Measurements from ENCODE around the gene RNF223.
A peak's percentile ranks its signal among the peaks of the same experiment; 100 is the strongest.
"Not testable (repeated sequence)": the region's sequence is repeated elsewhere in the genome, so short reads cannot be mapped to it uniquely, and the experiment has no call there.

Gene RNF223

DNA sequence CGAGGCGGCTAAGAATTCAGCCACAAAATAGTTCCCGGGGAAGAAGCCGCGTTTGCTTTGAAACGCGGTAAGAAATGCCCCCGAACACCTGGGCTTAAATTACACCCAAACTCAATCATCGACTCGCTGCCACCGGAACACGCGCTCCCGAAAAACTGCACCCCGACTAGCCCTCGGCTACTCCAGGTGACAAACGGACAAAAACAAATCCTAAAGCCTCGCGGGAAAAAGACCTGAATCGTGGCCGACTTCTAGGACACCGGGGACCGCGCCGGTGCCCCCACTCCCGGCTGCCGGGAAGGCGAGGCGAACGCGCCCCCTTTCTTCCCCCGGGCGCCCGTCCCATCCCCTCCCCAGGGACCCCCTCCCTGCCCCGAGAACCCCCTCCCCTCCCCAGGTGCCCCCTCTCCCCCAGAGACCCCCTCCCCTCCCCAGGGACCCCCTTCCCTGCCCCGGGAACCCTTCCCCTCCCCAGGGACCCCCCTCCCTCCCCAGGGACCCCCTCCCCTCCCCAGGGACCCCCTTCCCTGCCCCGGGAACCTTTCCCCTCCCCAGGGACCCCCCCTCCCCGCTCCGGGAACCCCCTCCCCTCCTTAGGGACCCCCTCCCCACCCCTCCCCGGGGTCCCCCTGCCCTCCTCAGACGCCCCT lies 41.2 kb upstream of the RNF223 start:
- H3K27ac ChIP-seq, result peak overlapping the region; percentile 59; the same call in 1 of the 2 replicates
- TF ChIP-seq, protein P1, sequence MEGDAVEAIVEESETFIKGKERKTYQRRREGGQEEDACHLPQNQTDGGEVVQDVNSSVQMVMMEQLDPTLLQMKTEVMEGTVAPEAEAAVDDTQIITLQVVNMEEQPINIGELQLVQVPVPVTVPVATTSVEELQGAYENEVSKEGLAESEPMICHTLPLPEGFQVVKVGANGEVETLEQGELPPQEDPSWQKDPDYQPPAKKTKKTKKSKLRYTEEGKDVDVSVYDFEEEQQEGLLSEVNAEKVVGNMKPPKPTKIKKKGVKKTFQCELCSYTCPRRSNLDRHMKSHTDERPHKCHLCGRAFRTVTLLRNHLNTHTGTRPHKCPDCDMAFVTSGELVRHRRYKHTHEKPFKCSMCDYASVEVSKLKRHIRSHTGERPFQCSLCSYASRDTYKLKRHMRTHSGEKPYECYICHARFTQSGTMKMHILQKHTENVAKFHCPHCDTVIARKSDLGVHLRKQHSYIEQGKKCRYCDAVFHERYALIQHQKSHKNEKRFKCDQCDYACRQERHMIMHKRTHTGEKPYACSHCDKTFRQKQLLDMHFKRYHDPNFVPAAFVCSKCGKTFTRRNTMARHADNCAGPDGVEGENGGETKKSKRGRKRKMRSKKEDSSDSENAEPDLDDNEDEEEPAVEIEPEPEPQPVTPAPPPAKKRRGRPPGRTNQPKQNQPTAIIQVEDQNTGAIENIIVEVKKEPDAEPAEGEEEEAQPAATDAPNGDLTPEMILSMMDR (conservative IDR thresholded peaks at IDR 0.05), result no peak

DNA sequence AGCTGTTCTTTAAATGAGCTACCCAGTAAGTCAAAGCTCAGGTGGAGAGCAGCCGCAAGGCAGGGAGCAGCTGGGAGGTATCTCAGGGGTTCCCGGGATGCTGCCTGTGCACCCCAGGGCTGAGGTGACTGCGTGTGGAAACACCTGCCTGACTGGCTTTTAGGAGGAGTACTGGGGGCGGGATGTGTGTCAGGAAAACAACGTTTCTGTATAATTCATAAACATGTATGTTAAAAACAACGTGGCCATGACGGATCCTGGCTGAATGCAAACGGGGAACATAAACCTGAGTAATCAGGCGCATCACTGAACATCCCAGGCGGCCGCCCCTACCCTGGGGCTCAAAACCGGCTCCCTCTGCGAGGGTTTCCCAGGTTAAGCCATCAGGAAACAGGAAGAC lies 40.3 kb upstream of the RNF223 start:
- no peak overlapping the region for H3K27ac ChIP-seq
- TF ChIP-seq, protein P1 (conservative IDR thresholded peaks at IDR 0.05), result no peak

DNA sequence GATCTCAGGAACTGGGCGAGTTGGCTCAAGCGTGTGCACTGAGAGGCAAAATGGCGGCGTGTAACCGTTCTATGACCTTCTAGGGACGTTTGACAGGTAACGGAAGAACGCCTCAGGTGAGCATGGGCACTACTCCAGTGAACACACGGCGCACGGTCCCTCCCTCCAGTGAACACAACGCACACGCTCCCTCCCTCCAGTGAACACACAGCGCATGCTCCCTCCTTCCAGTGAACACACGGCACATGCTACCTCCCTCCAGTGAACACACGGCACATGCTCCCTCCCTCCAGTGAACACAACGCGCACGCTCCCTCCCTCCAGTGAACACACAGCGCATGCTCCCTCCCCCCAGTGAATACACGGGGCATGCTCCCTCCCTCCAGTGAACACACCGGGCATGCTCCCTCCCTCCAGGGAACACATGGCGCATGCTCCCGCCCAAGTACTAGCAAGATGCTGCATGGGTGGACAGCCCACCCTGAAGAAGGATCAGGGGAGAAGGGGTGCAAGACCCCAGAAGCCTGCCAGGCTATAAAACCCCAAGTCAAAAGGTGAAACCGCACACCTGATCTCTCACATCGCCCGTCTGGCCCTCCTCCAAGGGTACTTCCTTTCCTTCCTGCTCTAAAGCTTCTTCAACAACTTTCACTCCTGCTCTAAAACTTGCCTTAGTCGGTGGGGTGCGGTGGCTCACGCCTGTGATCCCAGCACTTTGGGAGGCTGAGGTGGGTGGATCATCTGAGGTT lies 38.3 kb upstream of the RNF223 start:
- no peak overlapping the region for H3K27ac ChIP-seq
- TF ChIP-seq, protein P1 (conservative IDR thresholded peaks at IDR 0.05), result no peak

DNA sequence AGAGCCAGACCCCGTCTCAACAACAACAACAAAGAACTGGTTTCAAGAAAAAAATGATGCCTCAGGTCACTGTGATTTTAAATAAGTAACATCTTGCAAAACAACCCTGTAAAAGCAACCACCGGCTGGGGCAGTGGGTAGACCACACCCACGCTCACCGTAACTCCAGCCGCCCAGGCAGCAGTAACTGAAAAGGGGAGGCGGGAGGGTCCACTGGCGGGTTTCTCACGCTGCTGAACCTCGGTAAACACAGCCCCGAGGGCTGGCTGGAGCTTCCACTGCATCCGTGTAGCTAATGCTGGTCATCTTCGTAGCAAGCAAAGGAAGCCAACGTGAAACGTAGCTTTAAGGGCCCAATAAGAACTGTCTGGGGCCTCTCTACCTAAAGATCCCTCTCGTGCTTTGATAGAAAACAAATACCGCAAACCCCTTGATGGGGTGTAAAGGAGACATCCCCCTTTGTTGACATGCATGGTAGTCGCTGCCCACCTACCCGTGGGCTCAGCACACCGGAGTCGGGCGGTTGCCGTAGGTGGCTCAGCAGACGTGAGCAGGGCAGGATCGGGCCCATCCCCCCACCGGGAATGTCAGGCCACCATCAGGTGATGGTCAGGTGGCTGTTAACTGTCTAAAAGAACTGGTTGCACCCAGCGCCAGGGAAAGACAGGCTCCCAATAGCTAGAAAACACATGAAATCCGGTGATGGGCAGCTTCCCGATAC lies 37.6 kb upstream of the RNF223 start:
- TF ChIP-seq, protein P1 (conservative IDR thresholded peaks at IDR 0.05), result no peak
- no peak overlapping the region for H3K27ac ChIP-seq

DNA sequence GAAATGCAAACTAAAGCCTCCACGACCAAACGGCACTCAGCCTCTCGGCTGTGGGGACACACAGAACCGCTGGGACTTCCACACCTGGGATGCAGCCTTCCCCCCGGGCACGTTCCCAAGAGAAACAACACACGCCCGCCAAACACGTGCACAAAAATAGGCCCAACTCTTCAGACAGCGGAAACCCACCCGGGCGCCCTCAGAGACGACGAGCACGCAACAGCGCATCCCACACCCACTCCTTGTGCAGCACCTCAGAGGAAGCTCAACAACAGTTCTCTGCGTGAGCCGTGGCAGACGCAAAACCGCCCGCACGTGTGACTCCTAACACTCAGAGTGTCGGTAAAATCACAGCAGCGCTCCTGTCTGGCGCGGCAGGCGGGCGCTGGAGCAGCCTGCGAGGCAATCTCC lies 36.5 kb upstream of the RNF223 start:
- TF ChIP-seq, protein P1 (conservative IDR thresholded peaks at IDR 0.05), result no peak
- no peak overlapping the region for H3K27ac ChIP-seq

DNA sequence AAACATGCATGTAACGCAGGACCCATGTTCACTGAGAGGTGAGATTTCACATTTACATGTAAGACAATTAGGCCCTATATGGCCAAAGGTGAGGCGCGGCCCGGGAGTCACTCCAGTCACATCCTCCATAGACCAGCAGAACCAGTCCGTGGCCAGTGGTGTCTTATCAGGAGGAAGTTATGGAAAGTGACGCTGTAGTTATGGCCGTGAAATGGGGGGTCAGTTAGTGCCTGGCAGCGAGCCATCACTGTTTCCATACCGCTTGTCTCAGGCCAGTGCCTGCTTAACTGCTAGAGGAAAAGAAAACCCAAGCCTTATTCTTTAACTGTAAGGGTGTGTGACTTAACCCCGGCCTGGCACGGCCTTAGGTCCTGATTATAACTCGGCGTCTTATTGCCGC lies 35.6 kb upstream of the RNF223 start:
- TF ChIP-seq, protein P1 (conservative IDR thresholded peaks at IDR 0.05), result no peak
- H3K27ac ChIP-seq, result peak overlapping the region; percentile 14; the same call in 1 of the 2 replicates

DNA sequence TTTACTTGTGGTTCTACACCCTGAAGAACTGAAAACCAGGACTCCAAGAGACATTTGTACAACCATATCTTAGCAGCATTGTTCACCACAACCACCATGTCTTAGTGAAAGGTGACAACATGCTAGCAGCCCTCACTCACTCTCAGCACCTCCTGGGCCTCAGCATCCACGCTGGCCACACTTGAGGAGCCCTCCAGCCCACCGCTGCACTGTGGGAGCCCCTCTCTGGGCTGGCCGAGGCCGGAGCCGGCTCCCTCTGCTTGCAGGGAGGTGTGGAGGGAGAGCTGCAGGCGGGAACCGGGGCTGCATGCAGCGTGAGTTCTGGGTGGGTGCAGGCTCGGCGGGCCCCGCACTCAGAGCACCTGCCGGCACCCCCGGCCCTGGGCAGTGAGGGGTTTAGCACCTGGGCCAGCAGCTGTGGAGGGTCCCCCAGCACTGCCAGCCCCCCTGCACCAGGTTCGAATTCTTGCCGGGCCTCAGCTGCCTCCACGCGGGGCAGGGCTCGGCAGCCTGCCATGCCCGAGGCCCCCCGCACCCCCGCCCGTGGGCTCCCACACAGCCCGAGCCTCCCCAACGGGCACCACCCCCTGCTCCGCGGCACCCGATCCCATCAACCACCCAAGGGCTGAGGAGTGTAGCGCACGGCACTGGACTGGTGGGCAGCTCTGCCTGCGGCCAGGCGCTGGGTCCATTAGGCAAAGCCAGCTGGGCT lies 32.6 kb upstream of the RNF223 start:
- H3K27ac ChIP-seq, result no peak overlapping the region
- TF ChIP-seq, protein P1 (conservative IDR thresholded peaks at IDR 0.05), result no peak

DNA sequence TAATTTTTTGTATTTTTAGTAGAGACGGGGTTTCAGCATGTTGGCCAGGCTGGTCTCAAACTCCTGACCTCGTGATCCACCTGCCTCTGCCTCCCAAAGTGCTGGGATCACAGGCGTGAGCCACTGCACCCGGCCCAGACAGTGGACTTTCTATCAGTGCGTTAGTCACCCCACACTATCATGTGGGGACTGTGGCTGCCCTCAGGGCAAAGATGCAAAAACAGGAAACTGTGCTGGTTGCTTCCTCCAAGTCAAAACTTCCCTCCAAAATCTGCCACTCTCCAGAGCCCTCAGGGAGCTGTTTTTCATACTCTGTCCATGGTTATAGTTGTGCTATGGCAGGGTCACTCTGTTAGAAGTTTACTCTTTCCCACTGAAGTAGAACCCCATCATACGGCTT lies 30.0 kb upstream of the RNF223 start:
- not testable (repeated sequence) for H3K27ac ChIP-seq
